HepG2 (cell line): ENCODE data around the gene HSP90AB1. TPM values are rescaled to one million over a fixed set of nuclear protein-coding genes. Genes with fewer than 3 reads are reported as not detected.

Source experiments
- CBX2 ChIP-seq, 2 experiments: fragments of 200-600 bp in 1 of 2; sonication (generic); formaldehyde crosslinking in 1 of 2; IDR thresholded peaks; 2 replicates each; pipeline versions ENCODE4 v1.7.0 to v1.8.1; 2018 to 2022; ENCODE audit warnings: low read depth in 2 of 2, low read length in 1 of 2, mild to moderate bottlenecking in 1 of 2, missing genetic modification reagents in 1 of 2
- FOXA1 ChIP-seq, 2 experiments: fragments of 450-650 bp in 1 of 2; sonication (generic) in 1 of 2; formaldehyde crosslinking in 1 of 2; IDR thresholded peaks; 2 replicates each; pipeline versions ENCODE4 v1.4.0 to v1.6.1; 2016 to 2020; ENCODE audit warnings: missing genetic modification reagents in 1 of 2
- GFI1 ChIP-seq: sonication (generic); formaldehyde crosslinking; IDR thresholded peaks from 2 replicates; pipeline ENCODE4 v1.5.0; 2020; ENCODE audit warnings: missing genetic modification reagents, mild to moderate bottlenecking, borderline replicate concordance
- KLF16 ChIP-seq, 2 experiments: sonication (generic) in 1 of 2; formaldehyde crosslinking in 1 of 2; IDR thresholded peaks; 2 replicates each; pipeline versions ENCODE4 v1.6.1 to v1.8.0; 2016 to 2023; ENCODE audit warnings: missing genetic modification reagents in 2 of 2, missing compliant biosample characterization in 1 of 2
- MZF1 ChIP-seq: sonication (generic); formaldehyde crosslinking; IDR thresholded peaks from 2 replicates; pipeline ENCODE4 v1.8.1; 2023; ENCODE audit warnings: mild to moderate bottlenecking, missing genetic modification reagents, borderline replicate concordance
- PLSCR1 ChIP-seq: sonication (generic); formaldehyde crosslinking; IDR thresholded peaks from 2 replicates; pipeline ENCODE4 v1.5.0; 2020; ENCODE audit warnings: missing genetic modification reagents, mild to moderate bottlenecking, borderline replicate concordance
- REPIN1 ChIP-seq: sonication (generic); formaldehyde crosslinking; IDR thresholded peaks from 2 replicates; pipeline ENCODE4 v1.8.0; 2022; ENCODE audit warnings: missing genetic modification reagents, low read depth, mild to moderate bottlenecking, borderline replicate concordance
- SP140L ChIP-seq: sonication (generic); formaldehyde crosslinking; IDR thresholded peaks from 2 replicates; pipeline ENCODE4 v1.4.0; 2020; ENCODE audit warnings: missing genetic modification reagents, borderline replicate concordance
- YY1 ChIP-seq: IDR thresholded peaks from 2 replicates; pipeline ENCODE4 v1.6.1; 2011; ENCODE audit warnings: low read length, low read depth, moderate library complexity, mild to moderate bottlenecking; ENCODE audit not compliant: insufficient read depth, insufficient replicate concordance
- ZSCAN21 ChIP-seq: sonication (generic); formaldehyde crosslinking; IDR thresholded peaks from 2 replicates; pipeline ENCODE4 v1.8.0; 2022; ENCODE audit warnings: mild to moderate bottlenecking, missing genetic modification reagents, moderate library complexity, borderline replicate concordance
- polyA plus RNA-seq, 8 experiments: library from polyadenylated mRNA; depleted of rRNA in 3 of 8; stranded (reverse) in 7 of 8; unstranded in 1 of 8; fragments of >200 nt; fragmentation: Illumina TruSeq in 4 of 8; extraction: Trizol in 4 of 8; gene quantifications; 2 replicates each; pipeline versions ENCODE4 v1.2.1 to v1.2.3, GENCODE V29; 2011 to 2016; ENCODE audit warnings: low read depth in 4 of 8, missing spikeins in 1 of 8, mixed read lengths in 1 of 8; ENCODE audit not compliant: insufficient read depth in 1 of 8
- total RNA-seq, 5 experiments: library from RNA; depleted of rRNA; stranded (reverse); fragments of >200 nt; fragmentation: Illumina TruSeq; extraction: Trizol; gene quantifications; 2 replicates each; pipeline ENCODE4 v1.2.3, GENCODE V29; 2016; ENCODE audit warnings: low read depth in 1 of 5
- TF ChIP-seq, protein P1 (sequence below): sonication (generic); formaldehyde crosslinking; IDR thresholded peaks from 2 replicates; pipeline ENCODE4 v1.4.0; 2020; ENCODE audit warnings: missing genetic modification reagents
- TF ChIP-seq, protein P2 (sequence below): sonication (generic); formaldehyde crosslinking; IDR thresholded peaks from 2 replicates; pipeline ENCODE4 v1.8.1; 2023; ENCODE audit warnings: mild to moderate bottlenecking, moderate library complexity, missing genetic modification reagents
- TF ChIP-seq, protein P3 (sequence below), 2 experiments: fragments of 450-650 bp in 1 of 2; sonication (generic) in 1 of 2; formaldehyde crosslinking in 1 of 2; IDR thresholded peaks; 2 replicates each; pipeline versions ENCODE4 v1.6.1 to v1.8.0; 2016 to 2022; ENCODE audit warnings: antibody characterized with exemption in 1 of 2, mild to moderate bottlenecking in 1 of 2, missing genetic modification reagents in 1 of 2

HSP90AB1 gene
- total and polyA plus RNA-seq, 2 of the 13 experiments (the other 11 are each of a cell fraction or from before 2014, with no cell fraction given), result 1,325 to 1,472 TPM

- no peak for TF ChIP-seq MZF1 (CRISPR knock-in tag)
- TF ChIP-seq, protein P1, sequence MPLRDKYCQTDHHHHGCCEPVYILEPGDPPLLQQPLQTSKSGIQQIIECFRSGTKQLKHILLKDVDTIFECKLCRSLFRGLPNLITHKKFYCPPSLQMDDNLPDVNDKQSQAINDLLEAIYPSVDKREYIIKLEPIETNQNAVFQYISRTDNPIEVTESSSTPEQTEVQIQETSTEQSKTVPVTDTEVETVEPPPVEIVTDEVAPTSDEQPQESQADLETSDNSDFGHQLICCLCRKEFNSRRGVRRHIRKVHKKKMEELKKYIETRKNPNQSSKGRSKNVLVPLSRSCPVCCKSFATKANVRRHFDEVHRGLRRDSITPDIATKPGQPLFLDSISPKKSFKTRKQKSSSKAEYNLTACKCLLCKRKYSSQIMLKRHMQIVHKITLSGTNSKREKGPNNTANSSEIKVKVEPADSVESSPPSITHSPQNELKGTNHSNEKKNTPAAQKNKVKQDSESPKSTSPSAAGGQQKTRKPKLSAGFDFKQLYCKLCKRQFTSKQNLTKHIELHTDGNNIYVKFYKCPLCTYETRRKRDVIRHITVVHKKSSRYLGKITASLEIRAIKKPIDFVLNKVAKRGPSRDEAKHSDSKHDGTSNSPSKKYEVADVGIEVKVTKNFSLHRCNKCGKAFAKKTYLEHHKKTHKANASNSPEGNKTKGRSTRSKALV, result peak; percentile 37; the same call in 1 of the 2 replicates
- TF ChIP-seq, protein P2, sequence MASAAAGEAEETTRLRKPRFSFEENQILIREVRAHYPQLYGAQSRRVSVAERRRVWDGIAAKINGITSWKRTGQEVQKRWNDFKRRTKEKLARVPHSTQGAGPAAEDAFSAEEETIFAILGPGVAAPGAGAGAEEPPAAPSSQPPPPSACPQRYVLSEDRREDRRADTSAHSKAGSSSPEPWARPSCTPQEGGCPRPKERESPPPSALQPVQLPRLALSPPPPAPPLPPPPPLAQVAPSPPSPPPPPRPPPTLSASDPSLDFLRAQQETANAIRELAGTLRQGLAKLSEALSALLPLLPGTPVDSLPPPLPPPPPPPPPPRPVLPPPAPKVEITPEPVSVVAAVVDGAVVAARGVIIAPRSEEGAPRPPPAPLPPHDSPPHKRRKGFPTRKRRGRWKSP, result peak; percentile 70; the same call in 1 of the 2 replicates
- peak; percentile 80 for TF ChIP-seq REPIN1 (CRISPR knock-in tag)
- TF ChIP-seq YY1, result no peak
- 0 out of 2 replicates have a peak, but pooled peaks have one; percentile 46 for TF ChIP-seq ZSCAN21 (CRISPR knock-in tag)
- no peak for TF ChIP-seq CBX2 (IDR thresholded peaks at IDR 0.05; ENCODE audit: low read depth, low read length)
- TF ChIP-seq CBX2 (CRISPR knock-in tag; IDR thresholded peaks at IDR 0.05; ENCODE audit: low read depth), result no peak
- TF ChIP-seq GFI1 (CRISPR knock-in tag), result no peak; the same call in 1 of the 2 replicates
- no peak for TF ChIP-seq FOXA1 (IDR thresholded peaks at IDR 0.05)
- TF ChIP-seq FOXA1 (CRISPR knock-in tag; IDR thresholded peaks at IDR 0.05), result peak; percentile 64
- TF ChIP-seq KLF16 (CRISPR knock-in tag; IDR thresholded peaks at IDR 0.05), result peak; percentile 24 to 89; a peak in 2 of 4 replicates
- TF ChIP-seq, protein P3, sequence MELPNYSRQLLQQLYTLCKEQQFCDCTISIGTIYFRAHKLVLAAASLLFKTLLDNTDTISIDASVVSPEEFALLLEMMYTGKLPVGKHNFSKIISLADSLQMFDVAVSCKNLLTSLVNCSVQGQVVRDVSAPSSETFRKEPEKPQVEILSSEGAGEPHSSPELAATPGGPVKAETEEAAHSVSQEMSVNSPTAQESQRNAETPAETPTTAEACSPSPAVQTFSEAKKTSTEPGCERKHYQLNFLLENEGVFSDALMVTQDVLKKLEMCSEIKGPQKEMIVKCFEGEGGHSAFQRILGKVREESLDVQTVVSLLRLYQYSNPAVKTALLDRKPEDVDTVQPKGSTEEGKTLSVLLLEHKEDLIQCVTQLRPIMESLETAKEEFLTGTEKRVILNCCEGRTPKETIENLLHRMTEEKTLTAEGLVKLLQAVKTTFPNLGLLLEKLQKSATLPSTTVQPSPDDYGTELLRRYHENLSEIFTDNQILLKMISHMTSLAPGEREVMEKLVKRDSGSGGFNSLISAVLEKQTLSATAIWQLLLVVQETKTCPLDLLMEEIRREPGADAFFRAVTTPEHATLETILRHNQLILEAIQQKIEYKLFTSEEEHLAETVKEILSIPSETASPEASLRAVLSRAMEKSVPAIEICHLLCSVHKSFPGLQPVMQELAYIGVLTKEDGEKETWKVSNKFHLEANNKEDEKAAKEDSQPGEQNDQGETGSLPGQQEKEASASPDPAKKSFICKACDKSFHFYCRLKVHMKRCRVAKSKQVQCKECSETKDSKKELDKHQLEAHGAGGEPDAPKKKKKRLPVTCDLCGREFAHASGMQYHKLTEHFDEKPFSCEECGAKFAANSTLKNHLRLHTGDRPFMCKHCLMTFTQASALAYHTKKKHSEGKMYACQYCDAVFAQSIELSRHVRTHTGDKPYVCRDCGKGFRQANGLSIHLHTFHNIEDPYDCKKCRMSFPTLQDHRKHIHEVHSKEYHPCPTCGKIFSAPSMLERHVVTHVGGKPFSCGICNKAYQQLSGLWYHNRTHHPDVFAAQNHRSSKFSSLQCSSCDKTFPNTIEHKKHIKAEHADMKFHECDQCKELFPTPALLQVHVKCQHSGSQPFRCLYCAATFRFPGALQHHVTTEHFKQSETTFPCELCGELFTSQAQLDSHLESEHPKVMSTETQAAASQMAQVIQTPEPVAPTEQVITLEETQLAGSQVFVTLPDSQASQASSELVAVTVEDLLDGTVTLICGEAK (IDR thresholded peaks at IDR 0.05), result no peak
- TF ChIP-seq, protein P3 (CRISPR knock-in tag; IDR thresholded peaks at IDR 0.05), result peak; percentile 84
- TF ChIP-seq PLSCR1 (CRISPR knock-in tag), result peak; percentile 28; the same call in 1 of the 2 replicates
- peak; percentile 81; the same call in 1 of the 2 replicates for TF ChIP-seq SP140L (CRISPR knock-in tag)
These were observed at the start of gene HSP90AB1 (continued) for GRCh38 chr6:44246663-44247337.
